ENCODE data around the gene MAN2A2.

GRCh38 chr15:90866800-90867199, 36.3 kb upstream of the MAN2A2 start:
- TF ChIP-seq EZH2 (IDR thresholded peaks at IDR 0.05; ENCODE audit: insufficient read depth, poor library complexity, severe bottlenecking) (no peak), EZH2phosphoT487 (IDR thresholded peaks at IDR 0.05; ENCODE audit: insufficient read depth, low read depth) (no peak)

Measured in GM23248 (cell line).